Left cardiac atrium (tissue), 4 donors: Measurements from ENCODE around the gene HPF1. TPM values are rescaled to one million over a fixed set of nuclear protein-coding genes. Genes with fewer than 3 reads are reported as not detected.
"Not testable (repeated sequence)": the region's sequence is repeated elsewhere in the genome, so short reads cannot be mapped to it uniquely, and the experiment has no call there.

ENCODE experiments used
- ATAC-seq, 2 donors: fragments of 200-7000 bp; cut with Tn5 transposase; one replicate each; pipeline ENCODE4 v1.9.1; 2020; ENCODE audit warnings: mild to moderate bottlenecking in 2 of 2, moderate library complexity in 2 of 2
- DNase-seq: peaks from one replicate; pipeline ENCODE4 v3.0.0-alpha.2; 2020
- intact Hi-C, 2 donors: fragments of 100-400 bp; cut with DNase I; formaldehyde crosslinking; loops; one replicate each; pipeline versions ENCODE4 v1.14.1 to v1.15.1; 2022 to 2023
- total RNA-seq, 2 donors: library from RNA; stranded (reverse); fragmentation: NEBNext Ultra II Directional; extraction: Animal tissue kit (Norgen Biotek cat#: 25700); gene quantifications; one replicate each; pipeline ENCODE4 v1.2.1, GENCODE V29; 2021
- donor health status: DM: no; HTN: yes; CAD: no.
- donor health status: DM: no; HTN: yes; CAD: no; lungs with severe emphysema.
- donor health status: DM: yes; HTN: yes; CAD: no.
- donor health status: Dilated cardiomyopathy.

HPF1 gene
- total RNA-seq, 2 donors from 2014 or later = 16.9 to 22.6 TPM

DNA sequence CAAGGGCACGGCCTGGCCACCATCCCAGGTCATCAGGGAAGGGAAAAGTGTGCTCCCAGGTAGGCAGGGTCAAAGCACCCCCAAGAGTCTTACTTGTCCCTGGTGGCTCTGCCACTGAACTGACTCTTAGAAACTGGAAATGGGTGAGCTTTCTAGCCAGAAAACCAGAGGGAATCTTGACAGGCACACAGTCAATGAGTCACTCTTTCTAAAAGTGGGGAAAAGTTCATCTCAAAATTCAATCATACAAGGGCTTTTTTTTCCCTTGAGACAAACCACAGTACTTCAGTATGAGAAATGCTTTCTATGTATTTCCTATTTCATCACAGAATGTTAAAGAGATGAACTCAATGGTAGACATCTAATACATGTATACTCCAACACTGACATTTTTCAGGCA, 12.5 kb downstream of the HPF1 start:
- no peak for DNase-seq
- peak in 1 of 2 donors; percentile 49 for ATAC-seq
- intact Hi-C loops = no loop called here

DNA sequence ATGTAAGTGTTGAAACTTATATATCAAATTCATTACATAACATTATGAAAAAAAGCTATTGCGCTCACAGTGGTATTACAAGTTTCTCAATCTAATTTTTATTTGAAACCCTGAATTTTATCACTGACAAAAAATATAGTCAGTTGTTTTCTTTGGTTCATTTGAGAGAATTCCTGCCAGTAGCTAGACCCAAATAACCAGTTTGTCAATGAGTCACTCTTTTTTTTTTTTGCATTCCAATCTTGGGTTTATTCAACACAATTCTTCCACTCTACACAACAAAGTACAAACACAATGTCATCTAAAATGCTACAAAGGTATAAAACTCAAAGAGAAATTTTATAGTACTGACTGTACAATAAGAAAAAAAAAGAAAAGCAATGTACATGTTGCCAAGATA, 13.1 kb downstream of the HPF1 start:
- intact Hi-C loops = no loop called here
- ATAC-seq (no peak), DNase-seq (no peak)

DNA sequence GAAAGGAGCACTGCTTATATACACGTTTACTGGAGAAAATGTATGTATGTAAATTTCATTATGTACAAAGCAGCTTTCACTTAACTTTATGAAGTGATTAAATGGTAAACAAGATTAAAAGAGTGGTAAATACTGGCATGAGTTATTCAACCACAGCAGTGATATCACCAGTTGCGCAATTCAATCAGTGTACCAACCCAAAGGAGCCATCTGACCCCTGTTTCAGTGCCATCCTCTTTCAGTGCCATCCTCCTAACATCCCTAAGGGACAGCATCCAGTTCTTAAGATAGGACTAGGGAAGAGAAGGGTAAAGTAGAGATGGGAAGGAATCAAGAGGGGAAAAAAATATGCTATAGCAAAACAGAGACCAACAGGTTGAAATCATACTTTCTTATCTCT, 16.2 kb downstream of the HPF1 start:
- ATAC-seq (no peak), DNase-seq (no peak)
- intact Hi-C loops = no loop called here

DNA sequence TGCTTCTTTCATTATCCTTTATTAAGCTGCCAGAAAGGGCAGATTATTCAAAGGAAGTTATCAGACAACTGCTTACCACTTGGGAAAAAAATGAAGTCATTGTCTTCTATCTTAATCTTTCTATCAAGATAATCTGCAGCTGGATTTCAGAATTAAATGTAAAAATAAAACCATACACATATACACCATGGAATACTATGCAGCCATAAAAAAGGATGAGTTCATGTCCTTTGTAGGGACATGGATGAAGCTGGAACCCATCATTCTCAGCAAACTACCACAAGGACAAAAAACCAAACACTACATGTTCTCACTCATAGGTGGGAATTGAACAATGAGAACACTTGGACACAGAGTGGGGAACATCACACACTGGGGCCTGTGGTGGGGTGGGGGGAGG, 19.1 kb downstream of the HPF1 start:
- DNase-seq, ATAC-seq, intact Hi-C loops: not testable (repeated sequence)

DNA sequence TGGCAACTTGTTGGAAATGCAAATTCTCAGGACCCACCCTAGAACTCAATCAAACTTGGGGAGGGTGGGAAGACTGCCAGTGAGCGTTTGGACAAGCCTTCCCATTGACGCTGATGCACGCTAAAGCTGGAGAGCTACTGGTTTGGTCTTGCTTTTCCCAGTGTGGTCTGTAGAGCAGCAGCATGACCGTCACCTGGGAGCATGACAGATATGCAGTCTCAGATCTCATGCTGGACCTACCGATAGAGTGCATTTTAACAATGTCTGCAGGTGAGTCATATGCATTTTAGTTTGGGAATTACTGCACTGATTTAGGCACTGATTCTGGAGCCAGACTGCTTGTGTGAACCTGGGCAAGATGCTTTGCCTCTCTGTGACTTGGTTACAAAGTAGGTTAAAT, 27.2 kb downstream of the HPF1 start:
- DNase-seq (no peak), ATAC-seq (no peak)
- intact Hi-C loops = no loop called here

DNA sequence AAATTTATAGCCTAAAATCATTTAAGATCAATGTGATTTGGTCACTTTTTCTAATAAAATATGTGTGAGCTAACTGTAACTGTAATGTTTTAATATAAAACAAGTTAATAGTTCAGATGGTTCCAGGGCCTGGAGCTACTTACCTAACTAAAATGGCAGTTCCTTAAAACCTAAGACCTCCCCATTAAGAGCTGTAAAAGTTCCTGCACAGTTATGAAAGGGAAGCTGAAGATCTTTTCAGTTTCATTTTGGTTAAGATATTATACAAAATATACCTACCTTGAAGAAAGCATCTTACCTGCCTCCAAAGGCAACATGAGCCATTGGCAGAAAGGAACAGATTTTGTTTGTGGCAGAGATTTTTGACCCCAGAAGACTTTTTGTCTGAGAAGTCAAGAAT, 30.1 kb downstream of the HPF1 start:
- no peak for ATAC-seq
- no peak for DNase-seq
- intact Hi-C loops = no loop called here

DNA sequence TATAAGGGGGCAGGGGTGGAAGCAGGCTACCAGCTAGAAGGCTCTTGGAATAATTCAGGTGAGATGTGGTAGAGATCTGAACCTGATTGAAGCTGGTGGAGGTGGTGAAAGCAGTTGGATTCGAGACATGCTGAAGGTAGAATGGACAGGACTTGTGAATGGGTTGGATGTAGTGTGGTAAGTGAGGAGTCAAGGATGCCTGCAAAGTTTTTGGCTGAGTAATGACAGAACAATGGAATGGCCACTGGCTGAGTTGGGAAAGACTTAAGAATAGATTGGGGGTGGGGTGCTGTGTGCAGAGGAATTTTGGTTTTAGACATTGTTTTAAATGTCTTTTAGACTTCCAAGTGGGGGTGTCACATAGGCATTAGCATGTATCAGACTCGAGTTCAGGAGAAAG, 33.5 kb downstream of the HPF1 start:
- DNase-seq = no peak
- ATAC-seq = no peak
- intact Hi-C loops = no loop called here

DNA sequence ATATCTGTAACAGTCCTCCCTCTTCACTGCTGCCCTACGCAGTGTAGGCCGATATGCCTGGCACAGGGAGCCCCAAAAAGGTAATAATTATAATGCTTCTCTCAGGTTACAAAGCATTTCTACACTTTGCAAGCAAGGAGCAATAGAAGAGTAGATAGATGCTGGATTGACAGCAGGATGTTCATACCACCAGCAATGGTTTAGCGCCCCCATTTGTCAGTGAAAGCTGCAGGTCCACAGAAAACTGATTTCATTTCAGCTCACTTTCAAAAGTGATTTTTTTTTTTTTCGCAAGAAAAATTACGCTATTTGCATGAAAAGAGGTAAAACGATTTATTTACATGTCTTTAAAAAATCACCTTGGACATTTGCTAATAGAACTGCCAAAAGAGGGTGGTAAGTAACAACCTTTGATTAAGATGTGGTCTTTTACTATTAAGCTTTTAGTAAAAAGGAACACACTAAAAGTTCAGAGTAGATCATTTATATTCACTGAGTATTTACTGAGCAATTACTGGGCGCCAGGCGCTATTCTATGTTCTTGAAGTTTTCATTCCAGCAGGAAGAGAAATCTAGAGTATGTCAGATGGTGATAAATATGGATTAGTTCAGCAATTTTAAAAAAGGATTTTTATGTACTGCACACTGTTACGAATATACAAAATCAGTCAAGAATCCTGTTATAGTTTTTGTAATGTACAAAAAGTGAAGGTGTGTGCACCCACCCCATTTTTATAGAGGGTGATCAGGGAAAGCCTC, 34.4 kb downstream of the HPF1 start:
- DNase-seq = no peak
- intact Hi-C loops = no loop called here
- ATAC-seq = no peak

DNA sequence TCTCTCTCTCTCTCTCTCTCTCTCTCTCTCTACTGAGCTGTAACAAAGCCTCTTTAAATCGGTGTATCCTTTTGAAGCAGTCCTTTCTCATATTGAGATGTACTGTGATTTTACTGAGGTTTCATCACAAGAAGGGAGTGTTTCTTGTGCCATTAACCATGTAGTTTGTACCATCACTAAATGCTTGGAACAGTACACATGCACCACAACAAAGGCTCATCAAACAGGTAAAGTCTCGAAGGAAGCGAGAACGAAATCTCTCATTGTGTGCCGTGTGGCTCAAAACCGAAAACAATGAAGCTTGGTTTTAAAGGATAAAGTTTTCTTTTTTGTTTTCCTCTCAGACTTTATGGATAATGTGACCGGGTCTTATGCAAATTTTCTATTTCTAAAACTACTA, 37.2 kb downstream of the HPF1 start:
- DNase-seq (no peak), ATAC-seq (no peak)
- intact Hi-C loops = no loop called here

DNA sequence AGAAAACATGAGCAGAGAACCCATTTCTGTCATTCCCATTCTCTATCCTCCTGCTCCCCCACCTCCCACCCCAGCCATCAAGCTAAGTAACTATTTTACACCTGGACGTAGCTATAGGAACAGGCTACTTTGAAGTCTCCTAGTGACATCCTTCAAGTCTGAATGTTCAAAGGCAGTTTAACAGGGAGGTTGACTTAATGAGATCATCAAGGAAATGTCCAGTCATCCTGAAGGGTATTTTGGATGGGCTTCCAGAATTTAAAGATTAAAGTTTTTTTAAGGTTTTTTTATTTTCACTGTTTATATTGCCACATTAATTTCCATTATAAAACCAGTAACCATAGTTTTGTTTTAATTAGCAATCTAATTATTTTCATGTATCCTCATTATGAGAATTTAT, 41.1 kb downstream of the HPF1 start:
- intact Hi-C loops = no loop called here
- no peak for ATAC-seq
- DNase-seq = no peak

DNA sequence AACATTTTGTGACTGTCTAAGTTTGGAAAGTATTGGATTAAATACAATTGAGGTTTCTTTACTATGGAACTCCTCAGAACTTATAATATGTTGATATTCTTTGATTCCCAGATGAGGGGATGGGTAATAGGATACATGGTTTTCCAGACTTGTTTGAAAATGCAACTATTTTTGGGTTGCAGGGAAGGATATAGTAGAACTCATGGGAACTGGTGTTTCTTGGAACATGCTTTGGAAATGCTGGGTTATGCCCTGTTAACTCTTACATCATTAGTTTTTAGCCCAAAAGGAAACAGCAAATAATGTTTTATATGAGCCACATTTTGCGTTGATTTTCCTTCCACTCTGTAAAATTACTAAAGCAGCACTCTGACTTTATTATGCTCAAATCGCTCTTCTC, 41.9 kb downstream of the HPF1 start:
- no peak for ATAC-seq
- intact Hi-C loops = no loop called here
- no peak for DNase-seq

DNA sequence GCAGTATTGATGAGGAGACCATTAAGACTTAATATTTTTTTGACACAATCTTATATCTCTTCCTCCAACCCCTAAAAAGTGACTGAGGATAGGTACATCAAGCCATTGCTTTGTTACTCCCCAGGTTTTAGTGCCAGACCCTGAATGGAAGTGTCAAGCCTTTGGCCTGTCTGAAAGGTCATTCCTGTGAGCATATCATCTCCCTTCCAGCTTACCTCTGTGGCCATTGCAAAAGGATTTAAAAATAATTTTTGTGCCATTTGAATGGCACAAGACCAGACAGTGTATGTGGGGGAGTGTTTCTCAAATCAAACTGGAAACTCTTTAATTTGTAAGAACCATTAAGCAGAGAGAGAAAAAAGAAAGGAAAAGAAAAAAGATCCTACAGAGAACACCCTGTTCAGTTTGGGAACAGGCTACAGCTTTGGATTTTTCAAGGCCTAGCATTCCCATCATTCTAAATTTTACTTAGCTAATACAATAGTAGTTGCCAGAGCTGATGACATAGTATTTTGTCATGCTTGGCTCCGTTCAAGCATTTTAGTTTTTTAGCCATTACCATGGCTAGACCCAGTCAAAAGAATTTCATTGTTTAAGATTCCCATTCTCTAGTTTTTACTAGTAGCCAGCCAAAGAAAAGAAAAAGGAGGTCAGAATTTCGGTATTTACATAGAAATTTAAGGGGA, 49.6 kb downstream of the HPF1 start:
- DNase-seq (no peak), ATAC-seq (peak; percentile 44 to 75)
- intact Hi-C loops = loop anchor here (5.0 to 10.0 kb wide), 2 partner anchors 91 to 93 kb away; partner anchors contain the start of gene NEK1 (in 1 of the 2)

DNA sequence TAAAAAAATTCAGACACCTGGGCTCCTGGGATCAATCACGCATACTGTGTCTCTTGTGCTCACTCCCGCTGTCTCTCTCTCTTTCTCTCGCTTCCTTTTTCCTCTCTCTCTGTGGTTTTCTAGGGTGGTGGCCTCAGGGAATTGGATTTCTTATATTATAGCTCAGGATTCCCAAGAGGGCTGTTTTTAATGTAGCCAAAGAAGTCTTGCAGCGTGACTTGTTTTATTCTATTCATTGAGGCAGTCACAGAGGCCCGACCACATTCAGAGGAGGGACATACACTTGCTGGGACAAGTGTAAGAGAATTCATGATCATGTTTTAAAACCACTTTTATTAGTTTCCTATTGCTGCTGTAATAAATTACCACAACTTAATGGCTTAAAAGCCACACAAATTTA, 59.4 kb downstream of the HPF1 start:
- intact Hi-C loops = no loop called here
- no peak for DNase-seq
- no peak for ATAC-seq

DNA sequence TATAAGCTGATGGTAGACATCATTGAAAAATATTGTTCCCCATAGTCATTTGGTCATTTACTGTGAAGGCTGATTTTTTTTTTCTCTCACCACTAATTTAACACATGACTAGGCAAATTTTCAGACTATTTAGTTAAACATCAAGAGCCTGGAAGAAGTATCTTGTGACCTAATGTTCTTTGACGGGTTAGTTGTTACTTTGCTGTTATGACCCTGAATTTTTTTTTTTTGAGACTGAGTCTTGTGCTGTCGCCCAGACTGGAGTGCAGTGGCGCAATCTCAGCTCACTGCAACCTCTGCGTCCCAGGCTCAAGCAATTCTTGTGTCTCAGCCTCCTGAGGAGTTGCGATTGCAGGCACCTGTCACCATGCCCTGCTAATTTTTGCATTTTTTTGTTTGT, 67.0 kb downstream of the HPF1 start:
- ATAC-seq = no peak
- intact Hi-C loops = no loop called here
- DNase-seq = no peak

DNA sequence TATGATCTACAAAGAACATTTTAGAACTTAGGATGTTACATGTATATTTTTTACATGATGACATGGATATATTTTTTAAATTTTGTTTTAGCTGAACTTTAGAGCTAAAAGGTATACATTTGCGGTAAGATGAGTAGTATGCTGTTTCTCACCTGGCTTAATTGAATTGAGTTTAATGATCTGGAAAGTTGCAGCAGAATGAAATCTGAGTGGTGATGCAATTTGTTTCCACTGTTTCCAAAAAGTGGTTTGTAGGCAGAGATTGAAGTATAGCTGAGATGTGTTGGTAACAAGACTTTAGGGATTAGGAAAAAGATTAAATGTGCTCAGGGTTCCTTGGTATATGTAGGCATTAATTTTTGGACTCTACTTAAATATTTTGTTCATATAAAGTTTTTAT, 68.1 kb downstream of the HPF1 start:
- ATAC-seq (no peak), DNase-seq (no peak)
- intact Hi-C loops = no loop called here

DNA sequence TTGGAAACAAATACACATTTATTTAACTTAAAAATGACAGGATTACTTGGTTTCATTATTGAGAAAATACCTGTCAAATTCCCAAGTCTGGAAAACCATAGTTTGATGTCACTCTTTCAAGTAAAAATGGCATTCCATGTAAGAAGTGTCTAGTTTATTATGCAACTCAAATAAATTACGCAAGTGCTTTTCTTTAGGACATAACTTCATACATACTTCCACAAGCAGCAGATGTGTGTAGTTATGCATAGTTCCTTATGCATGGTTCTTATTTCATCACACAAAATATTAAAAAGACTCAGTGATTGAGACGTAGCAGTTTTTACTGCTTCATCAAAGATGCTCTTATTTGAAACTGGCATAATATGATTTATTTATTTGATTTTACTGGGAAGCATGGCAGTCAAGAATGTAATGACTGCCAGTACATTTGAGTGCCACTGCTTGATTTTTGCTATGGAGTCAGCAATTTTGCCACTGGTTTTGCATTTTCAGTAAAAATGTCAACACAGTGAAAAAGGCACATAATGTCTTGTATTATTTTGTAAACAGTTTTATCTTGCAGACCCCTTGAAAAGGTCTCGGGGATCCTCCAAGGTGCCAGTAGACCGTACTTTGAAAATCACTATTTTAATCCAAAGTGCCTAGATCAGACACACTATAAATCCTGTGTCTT, 75.2 kb downstream of the HPF1 start:
- intact Hi-C loops = no loop called here
- ATAC-seq (no peak), DNase-seq (no peak)

Other genes with a start within 250 kb of the HPF1 start
- 10 to 100 TPM; 12.4 to 13.3 TPM for gene NEK1, start 145.4 kb downstream of the HPF1 start, total RNA-seq
- 10 to 100 TPM; 38.7 to 42.5 TPM for gene CLCN3, start 137.4 kb downstream of the HPF1 start, total RNA-seq